Neural cell (in vitro differentiated cells): ENCODE results near the gene DCDC1. TPM values are rescaled to one million over a fixed set of nuclear protein-coding genes. Genes with fewer than 3 reads are reported as not detected.

ENCODE experiments used
- H2AFZ ChIP-seq: fragments of 200-600, 300-800 bp; sonication (generic), shearing (Covaris generic); 2 replicates; pipeline ENCODE4 v1.6.0; 2014; ENCODE audit warnings: low read depth, mild to moderate bottlenecking, antibody characterized with exemption, low read length, moderate library complexity
- H3F3A ChIP-seq: fragments of 200-600 bp; shearing (Covaris generic); 2 replicates; pipeline ENCODE4 v1.6.1; 2016; ENCODE audit warnings: mild to moderate bottlenecking, moderate library complexity, mixed read lengths, antibody characterized with exemption, low read length; ENCODE audit not compliant: insufficient read depth, poor library complexity, severe bottlenecking
- H3K27ac ChIP-seq: fragments of 200-600, 300-800 bp; sonication (generic), shearing (Covaris generic); 2 replicates; pipeline ENCODE4 v1.5.1; 2014; ENCODE audit warnings: mild to moderate bottlenecking, low read length, moderate library complexity
- H3K27me3 ChIP-seq: fragments of 300-800, 200-600 bp; sonication (generic), shearing (Covaris generic); 2 replicates; pipeline ENCODE4 v1.6.0; 2014; ENCODE audit warnings: mild to moderate bottlenecking, low read depth, low read length, moderate library complexity; ENCODE audit not compliant: insufficient read depth
- H3K36me3 ChIP-seq: fragments of 300-800, 200-600 bp; sonication (generic), shearing (Covaris generic); 2 replicates; pipeline ENCODE4 v1.5.1; 2014; ENCODE audit warnings: mild to moderate bottlenecking, antibody characterized with exemption, low read length, moderate library complexity; ENCODE audit not compliant: insufficient read depth
- H3K4me2 ChIP-seq: fragments of 300-800, 200-600 bp; sonication (generic), shearing (Covaris generic); 2 replicates; pipeline ENCODE4 v1.6.0; 2014; ENCODE audit warnings: mild to moderate bottlenecking, low read length
- H3K4me3 ChIP-seq: fragments of 300-800, 200-600 bp; sonication (generic), shearing (Covaris generic); 2 replicates; pipeline ENCODE4 v1.5.1; 2014; ENCODE audit warnings: mild to moderate bottlenecking, low read length, moderate library complexity
- H3K79me2 ChIP-seq: fragments of 200-600 bp; shearing (Covaris generic); replicated peaks from 2 replicates; pipeline ENCODE4 v1.6.0; 2014; ENCODE audit warnings: mild to moderate bottlenecking, low read length, moderate library complexity; ENCODE audit not compliant: insufficient read depth
- H3K9ac ChIP-seq: fragments of 300-800, 200-600 bp; sonication (generic), shearing (Covaris generic); 2 replicates; pipeline ENCODE4 v1.6.1; 2016; ENCODE audit warnings: mild to moderate bottlenecking, low read length, mixed read lengths
- H3K9me2 ChIP-seq: fragments of 200-600 bp; shearing (Covaris generic); 2 replicates; pipeline ENCODE4 v1.6.1; 2016; ENCODE audit warnings: mild to moderate bottlenecking, low read length, mixed read lengths; ENCODE audit not compliant: insufficient read depth
- H3K9me3 ChIP-seq: fragments of 200-600, 300-800 bp; sonication (generic), shearing (Covaris generic); 2 replicates; pipeline ENCODE4 v1.6.1; 2016; ENCODE audit warnings: mild to moderate bottlenecking, mixed run types, low read length, moderate library complexity, mixed read lengths
- H4K20me1 ChIP-seq: fragments of 200-600 bp; shearing (Covaris generic); 2 replicates; pipeline ENCODE4 v1.6.1; 2016; ENCODE audit warnings: mild to moderate bottlenecking, mixed run types; ENCODE audit not compliant: insufficient read depth
- CTCF ChIP-seq: fragments of 450-650 bp; IDR thresholded peaks from 2 replicates; pipeline ENCODE4 v1.5.1; 2014; ENCODE audit warnings: antibody characterized with exemption, mild to moderate bottlenecking, moderate library complexity; ENCODE audit not compliant: poor library complexity, severe bottlenecking
- EP300 ChIP-seq: fragments of 450-650 bp; conservative IDR thresholded peaks from 2 replicates; pipeline ENCODE4 v1.6.1; 2014; ENCODE audit warnings: antibody characterized with exemption, mild to moderate bottlenecking, moderate library complexity; ENCODE audit not compliant: poor library complexity, severe bottlenecking
- EZH2 ChIP-seq: fragments of 200-600, 300-800 bp; shearing (Covaris generic), sonication (generic); IDR thresholded peaks from 2 replicates; pipeline ENCODE4 v1.6.1; 2014; ENCODE audit warnings: antibody characterized with exemption, low read length, borderline replicate concordance, mild to moderate bottlenecking; ENCODE audit not compliant: insufficient read depth, poor library complexity, severe bottlenecking
- MXI1 ChIP-seq: fragments of 450-650 bp; conservative IDR thresholded peaks from 2 replicates; pipeline ENCODE4 v1.6.1; 2014; ENCODE audit warnings: antibody characterized with exemption, mild to moderate bottlenecking; ENCODE audit not compliant: poor library complexity, severe bottlenecking
- POLR2AphosphoS5 ChIP-seq: IDR thresholded peaks from 2 replicates; pipeline ENCODE4 v1.6.1; 2012
- RAD21 ChIP-seq: fragments of 450-650 bp; conservative IDR thresholded peaks from 2 replicates; pipeline ENCODE4 v1.6.1; 2014; ENCODE audit warnings: antibody characterized with exemption, mild to moderate bottlenecking, moderate library complexity
- REST ChIP-seq: IDR thresholded peaks from 2 replicates; pipeline ENCODE4 v1.6.1; 2012; ENCODE audit warnings: borderline replicate concordance
- SMC3 ChIP-seq: fragments of 450-650 bp; conservative IDR thresholded peaks from 2 replicates; pipeline ENCODE4 v1.6.1; 2014; ENCODE audit warnings: antibody characterized with exemption, mild to moderate bottlenecking, moderate library complexity; ENCODE audit not compliant: poor library complexity
- TAF1 ChIP-seq: IDR thresholded peaks from 2 replicates; pipeline ENCODE4 v1.6.1; 2012; ENCODE audit warnings: low read depth
- polyA plus RNA-seq: library from polyadenylated mRNA; depleted of rRNA; stranded (reverse); fragments of >200 nt; gene quantifications from 2 replicates; pipeline ENCODE4 v1.2.3, GENCODE V29; 2014

The DCDC1 gene
- polyA plus RNA-seq, 1 donor from 2014 or later = 5.0 TPM

GRCh38 chr11:30873924-30874610 lies 495.5 kb downstream of the DCDC1 start:
- Histone ChIP-seq H3K9ac (no peak overlapping the region), H3K9me3 (no peaks in the 10 kb centered on the region), H3K4me2 (no peak overlapping the region), H3K27ac (no peak overlapping the region), H2AFZ (no peak overlapping the region), H3K36me3 (no peaks in the 10 kb centered on the region), H3K9me2 (no peaks in the 10 kb centered on the region), H3K79me2 (no peaks in the 10 kb centered on the region), H4K20me1 (no peaks in the 10 kb centered on the region), H3K4me3 (no peak overlapping the region), H3F3A (no peaks in the 10 kb centered on the region), H3K27me3 (no peaks in the 10 kb centered on the region)
- TF ChIP-seq TAF1 (no peak), MXI1 (no peak), CTCF (no peak), SMC3 (no peak), REST (no peak), POLR2AphosphoS5 (no peak), EP300 (no peak)

GRCh38 chr11:30868626-30869081 lies 500.9 kb downstream of the DCDC1 start:
- Histone ChIP-seq H3K27me3 (no peaks in the 10 kb centered on the region), H3K9me3 (no peaks in the 10 kb centered on the region), H3K36me3 (no peaks in the 10 kb centered on the region), H3K4me2 (no peak overlapping the region), H3K9me2 (no peaks in the 10 kb centered on the region), H2AFZ (no peak overlapping the region), H3K9ac (no peak overlapping the region), H3K4me3 (no peak overlapping the region), H3K27ac (no peak overlapping the region), H4K20me1 (no peaks in the 10 kb centered on the region), H3K79me2 (no peaks in the 10 kb centered on the region), H3F3A (no peaks in the 10 kb centered on the region)
- TF ChIP-seq TAF1 = no peak

DNA sequence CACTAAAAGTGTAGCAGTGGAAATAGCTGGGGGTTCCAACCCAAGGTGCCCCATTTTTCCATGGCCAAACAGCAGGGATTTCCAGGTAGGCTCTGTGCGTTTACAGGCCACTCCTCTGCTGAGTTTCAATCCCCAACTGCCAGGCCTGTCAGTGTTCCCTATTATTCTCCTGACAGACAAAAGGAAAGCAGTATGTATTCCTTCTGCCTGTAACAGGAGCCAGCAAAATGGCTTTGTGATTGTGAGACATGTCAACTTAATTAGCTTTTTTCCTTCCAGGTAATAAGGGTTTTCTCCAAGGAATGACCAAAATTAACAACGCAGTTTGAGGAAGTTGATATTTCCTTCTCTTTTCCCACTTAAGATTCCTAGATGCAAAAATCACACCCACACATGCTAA lies 506.3 kb downstream of the DCDC1 start:
- no peaks in the 10 kb centered on the region for H3K9me3 ChIP-seq
- TF ChIP-seq TAF1 (no peak), REST (peak; percentile 99), CTCF (no peak), RAD21 (no peak), POLR2AphosphoS5 (peak; percentile 73), EZH2 (no peak), MXI1 (no peak), SMC3 (no peak), EP300 (peak; percentile 90)
- H3K4me3 ChIP-seq = no peak overlapping the region
- peak overlapping the region; percentile 55 for H3K27ac ChIP-seq
- no peaks in the 10 kb centered on the region for H3K36me3 ChIP-seq
- H3K27me3 ChIP-seq = no peaks in the 10 kb centered on the region
- H2AFZ ChIP-seq = no peak overlapping the region
- H3F3A ChIP-seq = peaks cover 4% of the 10 kb centered on the region
- no peak overlapping the region for H3K4me2 ChIP-seq
- H3K79me2 ChIP-seq = no peaks in the 10 kb centered on the region
- H3K9me2 ChIP-seq = no peaks in the 10 kb centered on the region
- H3K9ac ChIP-seq = no peak overlapping the region
- no peaks in the 10 kb centered on the region for H4K20me1 ChIP-seq
